ENCODE data around the gene SEC61B.

Gene SEC61B

GRCh38 chr9:99259231-99259918 lies 37.3 kb downstream of the SEC61B start:
- Histone ChIP-seq H3K4me1 (ENCODE audit: control insufficient read depth in 1 of 2, insufficient read depth in 1 of 2, low read depth in 1 of 2, low read length in 1 of 2) (peaks cover 4 to 9% of the 10 kb centered on the region in 2 experiments), H3K27me3 (peaks cover 4% of the 10 kb centered on the region), H3K9me3 (no peaks in the 10 kb centered on the region), H3K36me3 (no peaks in the 10 kb centered on the region), H3K27ac (no peak overlapping the region), H3K4me3 (ENCODE audit: low read depth in 1 of 2, low read length in 1 of 2) (peak overlapping the region in 1 of 2 experiments; percentile 7)
- TF ChIP-seq CTCF (IDR thresholded peaks at IDR 0.05): no peak

- H3K27me3 ChIP-seq: peaks cover 4% of the 10 kb centered on the region
- H3K4me3 ChIP-seq (ENCODE audit: low read depth in 1 of 2, low read length in 1 of 2): no peak overlapping the region
- peaks cover 4 to 9% of the 10 kb centered on the region in 2 experiments for H3K4me1 ChIP-seq (ENCODE audit: control insufficient read depth in 1 of 2, insufficient read depth in 1 of 2, low read depth in 1 of 2, low read length in 1 of 2)
- H3K27ac ChIP-seq: no peak overlapping the region
- no peaks in the 10 kb centered on the region for H3K9me3 ChIP-seq
- H3K36me3 ChIP-seq: no peaks in the 10 kb centered on the region
- TF ChIP-seq CTCF (IDR thresholded peaks at IDR 0.05): no peak
Observed at GRCh38 chr9:99261923-99262322, 39.8 kb downstream of the SEC61B start.

GRCh38 chr9:99262949-99263418 lies 40.9 kb downstream of the SEC61B start:
- H3K27ac ChIP-seq: no peak overlapping the region
- no peak overlapping the region for H3K4me3 ChIP-seq (ENCODE audit: low read depth in 1 of 2, low read length in 1 of 2)
- no peaks in the 10 kb centered on the region for H3K36me3 ChIP-seq
- peaks cover 4% of the 10 kb centered on the region for H3K27me3 ChIP-seq
- TF ChIP-seq CTCF (IDR thresholded peaks at IDR 0.05): no peak
- no peaks in the 10 kb centered on the region for H3K9me3 ChIP-seq
- peaks cover 4 to 9% of the 10 kb centered on the region in 2 experiments for H3K4me1 ChIP-seq (ENCODE audit: control insufficient read depth in 1 of 2, insufficient read depth in 1 of 2, low read depth in 1 of 2, low read length in 1 of 2)

GRCh38 chr9:99264070-99264680 lies 42.1 kb downstream of the SEC61B start:
- TF ChIP-seq CTCF (IDR thresholded peaks at IDR 0.05): no peak
- Histone ChIP-seq H3K4me3 (ENCODE audit: low read depth in 1 of 2, low read length in 1 of 2) (no peak overlapping the region), H3K4me1 (ENCODE audit: control insufficient read depth in 1 of 2, insufficient read depth in 1 of 2, low read depth in 1 of 2, low read length in 1 of 2) (peaks cover 4 to 6% of the 10 kb centered on the region in 2 experiments), H3K27me3 (peaks cover 4% of the 10 kb centered on the region), H3K36me3 (no peaks in the 10 kb centered on the region), H3K27ac (no peak overlapping the region), H3K9me3 (no peaks in the 10 kb centered on the region)

- no peak overlapping the region for H3K27ac ChIP-seq
- H3K4me1 ChIP-seq (ENCODE audit: control insufficient read depth in 1 of 2, insufficient read depth in 1 of 2, low read depth in 1 of 2, low read length in 1 of 2): peaks cover 0 to 4% of the 10 kb centered on the region in 2 experiments
- no peaks in the 10 kb centered on the region for H3K27me3 ChIP-seq
- no peak for TF ChIP-seq CTCF (IDR thresholded peaks at IDR 0.05)
- no peaks in the 10 kb centered on the region for H3K9me3 ChIP-seq
- no peaks in the 10 kb centered on the region for H3K36me3 ChIP-seq
- H3K4me3 ChIP-seq (ENCODE audit: low read depth in 1 of 2, low read length in 1 of 2): no peak overlapping the region
Observed at GRCh38 chr9:99265691-99266090, 43.6 kb downstream of the SEC61B start.

Data from neutrophil (primary cell).